Lower leg skin (tissue), 3 donors: ENCODE data around the gene HAT1.

ENCODE experiments used
- CTCF ChIP-seq, 3 donors: fragments of 450-650 bp; IDR thresholded peaks; one replicate each; pipeline ENCODE4 v1.5.1; 2016; ENCODE audit warnings: antibody characterized with exemption in 3 of 3, mild to moderate bottlenecking in 3 of 3, moderate library complexity in 2 of 3
- POLR2A ChIP-seq, 2 donors: fragments of 450-650 bp; IDR thresholded peaks; one replicate each; pipeline ENCODE4 v1.6.1; 2016 to 2017; ENCODE audit warnings: antibody characterized with exemption in 2 of 2, mild to moderate bottlenecking in 1 of 2, moderate library complexity in 1 of 2

GRCh38 chr2:172007372-172007771 is 85.1 kb downstream of the HAT1 start:
- TF ChIP-seq CTCF (IDR thresholded peaks at IDR 0.05), result no peak
- no peak for TF ChIP-seq POLR2A (IDR thresholded peaks at IDR 0.05)
